Bronchial epithelial cell (primary cell): Measurements from ENCODE around the gene SULF2. TPM values are rescaled to one million over a fixed set of nuclear protein-coding genes. Genes with fewer than 3 reads are reported as not detected.

Source experiments
- DNase-seq: peaks from one replicate; pipeline ENCODE4 v3.0.0-alpha.2; 2010; ENCODE audit warnings: low read depth
- FAIRE-seq: peaks from 2 replicates; lab custom pipeline; 2011; peaks lifted over from hg19 to GRCh38; lab: Jason Lieb, UNC
- H3K27me3 ChIP-seq: 2 replicates; pipeline ENCODE4 v1.5.1; 2011; ENCODE audit warnings: low read length; ENCODE audit not compliant: control insufficient read depth, insufficient read depth
- H3K36me3 ChIP-seq: 2 replicates; pipeline ENCODE4 v1.5.1; 2011; ENCODE audit warnings: low read length; ENCODE audit not compliant: control insufficient read depth, insufficient read depth
- H3K4me3 ChIP-seq: 2 replicates; pipeline ENCODE4 v1.5.1; 2011; ENCODE audit warnings: mild to moderate bottlenecking, low read depth, low read length, control low read depth
- total RNA-seq: library from RNA; depleted of rRNA; stranded (reverse); fragments of >200 nt; gene quantifications from 2 replicates; pipeline ENCODE4 v1.2.1, GENCODE V29; 2014
- TF ChIP-seq, protein P1 (sequence below): IDR thresholded peaks from 2 replicates; pipeline ENCODE4 v1.5.1; 2011; ENCODE audit warnings: mild to moderate bottlenecking, moderate library complexity, low read length, control low read depth, inconsistent platforms; ENCODE audit not compliant: insufficient read depth, severe bottlenecking

SULF2 gene
- total RNA-seq, 1 donor from 2014 or later, result 31.6 TPM

GRCh38 chr20:47774131-47774777 is 11.0 kb downstream of the SULF2 start:
- no peaks in the 10 kb centered on the region for H3K27me3 ChIP-seq
- peaks cover 2% of the 10 kb centered on the region for H3K36me3 ChIP-seq
- FAIRE-seq (no peak), DNase-seq (no peak)
- TF ChIP-seq, protein P1, sequence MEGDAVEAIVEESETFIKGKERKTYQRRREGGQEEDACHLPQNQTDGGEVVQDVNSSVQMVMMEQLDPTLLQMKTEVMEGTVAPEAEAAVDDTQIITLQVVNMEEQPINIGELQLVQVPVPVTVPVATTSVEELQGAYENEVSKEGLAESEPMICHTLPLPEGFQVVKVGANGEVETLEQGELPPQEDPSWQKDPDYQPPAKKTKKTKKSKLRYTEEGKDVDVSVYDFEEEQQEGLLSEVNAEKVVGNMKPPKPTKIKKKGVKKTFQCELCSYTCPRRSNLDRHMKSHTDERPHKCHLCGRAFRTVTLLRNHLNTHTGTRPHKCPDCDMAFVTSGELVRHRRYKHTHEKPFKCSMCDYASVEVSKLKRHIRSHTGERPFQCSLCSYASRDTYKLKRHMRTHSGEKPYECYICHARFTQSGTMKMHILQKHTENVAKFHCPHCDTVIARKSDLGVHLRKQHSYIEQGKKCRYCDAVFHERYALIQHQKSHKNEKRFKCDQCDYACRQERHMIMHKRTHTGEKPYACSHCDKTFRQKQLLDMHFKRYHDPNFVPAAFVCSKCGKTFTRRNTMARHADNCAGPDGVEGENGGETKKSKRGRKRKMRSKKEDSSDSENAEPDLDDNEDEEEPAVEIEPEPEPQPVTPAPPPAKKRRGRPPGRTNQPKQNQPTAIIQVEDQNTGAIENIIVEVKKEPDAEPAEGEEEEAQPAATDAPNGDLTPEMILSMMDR, result no peak
- no peak overlapping the region for H3K4me3 ChIP-seq

DNA sequence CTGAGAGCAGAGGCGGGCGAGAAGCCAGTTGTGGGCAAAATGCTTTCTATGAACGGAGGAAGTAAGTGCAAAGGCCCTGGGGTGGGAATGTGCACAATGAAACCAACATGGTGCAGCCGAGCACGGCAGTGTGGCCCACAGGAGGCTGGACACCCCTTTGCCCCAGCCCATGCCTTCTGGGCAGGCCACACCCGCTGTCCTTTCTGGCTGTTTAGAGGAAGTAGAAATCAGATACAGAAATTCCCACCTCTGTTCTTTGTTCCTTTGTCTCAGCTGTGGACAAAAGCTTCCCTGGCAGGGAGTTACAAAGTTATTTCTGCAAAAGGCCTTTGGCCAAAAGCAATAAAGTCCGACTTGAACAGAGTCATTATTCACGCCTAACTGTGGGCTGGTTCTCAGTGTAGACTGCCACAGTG is 11.9 kb downstream of the SULF2 start:
- Histone ChIP-seq H3K4me3 (no peak overlapping the region), H3K36me3 (peaks cover 2% of the 10 kb centered on the region), H3K27me3 (no peaks in the 10 kb centered on the region)
- FAIRE-seq (no peak), DNase-seq (no peak)
- TF ChIP-seq, protein P1, result no peak

- DNase-seq (no peak), FAIRE-seq (no peak)
- peaks cover 2% of the 10 kb centered on the region for H3K36me3 ChIP-seq
- TF ChIP-seq, protein P1, result no peak
- no peak overlapping the region for H3K4me3 ChIP-seq
- no peaks in the 10 kb centered on the region for H3K27me3 ChIP-seq
These were observed 14.3 kb downstream of the SULF2 start for GRCh38 chr20:47770935-47771334.

- Histone ChIP-seq H3K27me3 (no peaks in the 10 kb centered on the region), H3K36me3 (peaks cover 3% of the 10 kb centered on the region), H3K4me3 (no peak overlapping the region)
- FAIRE-seq (peak; percentile 18), DNase-seq (no peak)
- TF ChIP-seq, protein P1, result no peak
These were observed 17.1 kb downstream of the SULF2 start for GRCh38 chr20:47768016-47768824.

- Histone ChIP-seq H3K27me3 (no peaks in the 10 kb centered on the region), H3K4me3 (no peak overlapping the region), H3K36me3 (peaks cover 3% of the 10 kb centered on the region)
- DNase-seq, result no peak
- FAIRE-seq, result no peak
- TF ChIP-seq, protein P1, result no peak
These were observed 19.3 kb downstream of the SULF2 start for GRCh38 chr20:47765691-47766594.
